HG02943 (cell line): ENCODE results near the gene TSKU.
"Not testable (repeated sequence)": the region's sequence is repeated elsewhere in the genome, so short reads cannot be mapped to it uniquely, and the experiment has no call there.

Experiments
- ATAC-seq: cut with Tn5 transposase; IDR thresholded peaks from one replicate; pipeline ENCODE4 v1.9.1; 2021; ENCODE audit warnings: mild to moderate bottlenecking, low read depth, moderate library complexity; ENCODE audit not compliant: unreplicated experiment

The TSKU gene

DNA sequence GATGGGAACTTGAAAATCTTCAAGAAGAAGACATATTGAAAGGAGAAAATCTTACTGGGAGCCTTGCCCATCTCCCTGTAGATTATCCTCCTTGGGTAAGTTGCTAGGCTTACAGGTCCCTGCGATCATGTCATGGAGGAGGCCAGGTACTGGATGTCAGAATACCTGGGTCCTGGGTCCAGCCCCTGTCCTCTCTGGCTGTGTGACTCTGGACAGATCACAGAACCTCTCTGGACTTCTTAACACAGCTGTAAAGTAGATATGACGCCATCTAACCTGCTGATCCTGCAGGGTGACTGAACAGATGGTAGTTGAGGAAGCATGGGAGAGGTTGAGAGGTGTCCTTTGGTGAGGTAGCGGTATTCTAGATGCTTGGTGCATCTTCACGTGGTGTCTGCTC, 4.1 kb downstream of the TSKU start:
- ATAC-seq: no peak

GRCh38 chr11:76787911-76788596, 4.9 kb downstream of the TSKU start:
- ATAC-seq: no peak

DNA sequence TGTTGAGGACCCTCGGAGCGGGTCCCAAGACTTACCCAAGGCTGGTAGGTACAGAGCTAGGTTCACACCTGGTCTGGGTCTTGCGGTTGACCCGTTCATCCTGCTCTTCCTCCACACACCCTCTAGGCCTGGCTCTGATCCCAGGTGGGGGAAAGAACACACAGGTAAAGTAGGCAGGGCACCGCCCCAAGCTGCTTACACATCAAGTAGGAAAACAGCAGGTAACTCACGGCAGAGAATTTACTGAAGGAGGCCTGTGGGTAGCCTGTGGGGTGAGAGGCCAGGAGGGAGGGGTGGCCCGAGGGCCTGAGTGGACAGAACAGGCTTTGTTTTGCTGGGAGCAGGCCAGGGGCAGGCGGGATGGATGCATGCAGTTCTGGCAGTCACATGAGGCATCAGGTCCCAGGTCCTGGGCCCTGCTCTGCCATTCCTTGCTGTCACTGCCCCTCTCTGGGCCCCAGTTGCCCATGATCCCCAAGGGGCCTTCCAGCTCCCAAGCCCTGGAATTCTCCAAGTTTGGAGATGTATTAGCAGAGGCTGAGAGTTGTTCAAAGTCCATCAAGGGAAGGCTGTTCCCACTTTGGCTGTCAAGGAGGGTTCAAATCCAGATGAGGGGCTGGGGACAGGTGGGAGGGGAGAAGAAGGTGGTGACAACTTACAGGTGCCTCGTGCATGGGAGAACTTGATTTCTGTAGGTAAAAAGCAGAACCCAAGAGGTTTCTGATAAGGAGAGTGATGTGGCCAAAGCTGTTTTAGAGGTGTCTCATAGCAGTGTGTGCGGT, 5.7 kb downstream of the TSKU start:
- no peak for ATAC-seq

DNA sequence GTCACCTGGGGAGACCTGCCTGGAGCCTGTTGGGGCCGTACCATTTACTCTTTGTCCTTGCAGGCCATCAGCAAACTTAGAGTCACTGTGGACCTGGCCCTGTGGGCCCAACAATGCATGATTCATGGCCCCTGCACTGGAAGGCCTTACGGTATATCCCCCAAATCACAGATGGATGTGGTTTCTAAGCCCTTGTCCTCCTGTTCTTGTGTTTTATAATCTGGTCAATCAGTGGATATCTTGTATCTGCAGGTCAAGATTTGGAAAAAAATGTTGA, 6.2 kb downstream of the TSKU start:
- no peak for ATAC-seq

- ATAC-seq: no peak
Measured at GRCh38 chr11:76790251-76790650, 7.1 kb downstream of the TSKU start.

GRCh38 chr11:76791002-76791770, 8.0 kb downstream of the TSKU start:
- ATAC-seq: not testable (repeated sequence)

GRCh38 chr11:76791861-76792260, 8.7 kb downstream of the TSKU start:
- ATAC-seq: no peak

GRCh38 chr11:76792505-76793264, 9.5 kb downstream of the TSKU start:
- no peak for ATAC-seq

DNA sequence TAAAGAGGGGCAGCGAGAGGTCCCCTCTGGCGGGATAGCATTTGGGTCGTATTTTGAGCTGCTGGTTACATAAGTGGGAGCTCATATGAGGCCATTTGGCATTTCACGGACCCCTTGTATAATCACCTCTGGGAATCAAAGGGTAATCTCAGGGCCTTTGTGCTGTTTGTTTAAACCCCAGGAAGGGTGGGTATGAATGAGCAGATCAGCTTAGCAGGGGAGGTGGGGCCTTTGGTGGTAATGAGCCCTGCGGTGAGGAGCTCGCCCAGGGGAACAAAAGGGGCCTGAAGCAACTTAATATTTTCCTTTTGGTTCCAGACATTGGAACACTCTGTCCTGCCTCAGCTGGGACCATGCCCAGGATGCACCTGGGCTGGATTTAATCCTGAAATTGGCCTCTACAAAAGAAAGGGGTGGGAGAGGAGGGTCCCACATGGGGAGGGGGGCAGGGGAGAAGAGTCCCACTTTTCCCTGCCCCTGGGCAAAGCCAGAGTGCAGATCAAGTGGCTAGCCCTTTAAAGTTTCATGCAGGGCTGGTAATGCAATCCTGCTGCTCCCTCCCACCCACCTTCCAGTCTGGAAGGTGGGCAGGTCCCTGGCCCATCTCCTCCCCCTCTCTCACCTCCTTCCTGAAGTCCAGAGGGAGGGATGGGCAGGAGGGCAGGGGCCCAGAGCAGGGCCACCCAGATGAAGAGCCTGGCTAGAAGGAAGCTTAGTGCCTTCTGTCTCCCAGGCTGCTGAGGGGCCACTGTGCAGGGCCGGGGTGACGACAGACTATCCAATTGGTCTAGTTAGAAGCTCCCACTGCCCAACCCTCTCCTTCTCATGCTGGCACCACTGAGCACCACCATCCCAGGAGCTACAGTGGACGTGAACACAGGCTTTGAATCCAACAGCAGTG, 10.5 kb downstream of the TSKU start:
- ATAC-seq: no peak

DNA sequence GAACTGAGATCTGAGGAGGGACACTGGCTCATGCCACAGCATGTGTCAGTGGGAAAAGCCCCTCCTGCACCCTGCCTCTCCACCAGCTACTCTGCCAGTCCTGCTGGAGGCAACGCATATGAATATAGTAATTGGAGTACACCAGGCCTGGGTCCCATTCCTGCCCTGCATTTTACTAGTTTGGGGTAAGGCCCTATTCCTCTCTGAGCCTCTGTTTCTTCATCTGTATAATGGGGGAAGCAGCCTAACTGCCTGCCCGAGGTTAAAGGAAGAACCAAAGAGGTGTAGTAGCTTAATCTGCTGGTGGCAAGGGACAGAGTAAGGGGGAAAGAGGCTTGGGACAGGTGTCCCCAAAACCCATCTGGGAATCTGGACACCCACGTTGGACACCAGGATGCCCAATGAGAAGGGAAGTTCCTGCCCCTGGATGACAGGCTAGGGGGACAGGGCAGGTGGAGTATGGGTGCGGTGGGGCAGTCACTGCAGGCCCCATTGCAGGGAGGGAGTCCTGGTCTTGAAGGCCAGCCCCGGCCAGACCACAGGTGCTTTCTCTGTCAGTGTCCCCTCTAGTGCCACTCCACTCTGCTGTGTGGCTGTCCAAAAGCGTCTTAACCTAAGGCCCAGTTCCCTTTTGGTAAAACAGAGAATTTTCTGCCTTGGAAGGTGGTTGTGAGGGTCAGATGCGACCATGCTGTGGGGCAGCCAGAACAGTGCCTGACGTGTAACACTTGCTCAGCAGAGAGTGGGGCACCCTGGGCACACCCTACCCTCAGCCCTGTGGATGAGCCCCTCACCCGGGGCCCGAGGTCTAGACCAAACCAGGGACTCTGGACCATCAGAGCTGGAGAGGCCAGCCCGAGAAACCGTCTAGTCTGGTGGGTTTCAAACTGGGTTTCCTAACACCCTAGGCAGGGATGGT, 11.5 kb downstream of the TSKU start:
- no peak for ATAC-seq

DNA sequence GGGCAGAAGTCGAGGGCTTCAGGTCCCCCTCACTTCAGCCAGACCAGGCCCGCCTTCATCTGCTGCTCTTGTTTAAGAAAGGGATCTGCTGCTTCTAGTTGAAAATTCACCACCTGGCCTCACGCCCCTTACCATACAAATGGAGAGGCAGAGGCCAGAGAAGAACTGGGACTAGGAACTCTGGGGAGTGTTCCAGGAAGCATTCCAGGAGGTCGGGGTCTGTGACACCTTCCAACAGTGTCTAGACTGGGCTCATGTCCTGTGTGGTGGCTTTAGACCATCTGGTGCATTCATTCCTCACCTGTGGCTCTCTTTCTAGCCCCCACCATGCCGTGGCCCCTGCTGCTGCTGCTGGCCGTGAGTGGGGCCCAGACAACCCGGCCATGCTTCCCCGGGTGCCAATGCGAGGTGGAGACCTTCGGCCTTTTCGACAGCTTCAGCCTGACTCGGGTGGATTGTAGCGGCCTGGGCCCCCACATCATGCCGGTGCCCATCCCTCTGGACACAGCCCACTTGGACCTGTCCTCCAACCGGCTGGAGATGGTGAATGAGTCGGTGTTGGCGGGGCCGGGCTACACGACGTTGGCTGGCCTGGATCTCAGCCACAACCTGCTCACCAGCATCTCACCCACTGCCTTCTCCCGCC, 12.3 kb downstream of the TSKU start:
- ATAC-seq: no peak

DNA sequence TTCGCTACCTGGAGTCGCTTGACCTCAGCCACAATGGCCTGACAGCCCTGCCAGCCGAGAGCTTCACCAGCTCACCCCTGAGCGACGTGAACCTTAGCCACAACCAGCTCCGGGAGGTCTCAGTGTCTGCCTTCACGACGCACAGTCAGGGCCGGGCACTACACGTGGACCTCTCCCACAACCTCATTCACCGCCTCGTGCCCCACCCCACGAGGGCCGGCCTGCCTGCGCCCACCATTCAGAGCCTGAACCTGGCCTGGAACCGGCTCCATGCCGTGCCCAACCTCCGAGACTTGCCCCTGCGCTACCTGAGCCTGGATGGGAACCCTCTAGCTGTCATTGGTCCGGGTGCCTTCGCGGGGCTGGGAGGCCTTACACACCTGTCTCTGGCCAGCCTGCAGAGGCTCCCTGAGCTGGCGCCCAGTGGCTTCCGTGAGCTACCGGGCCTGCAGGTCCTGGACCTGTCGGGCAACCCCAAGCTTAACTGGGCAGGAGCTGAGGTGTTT, 12.8 kb downstream of the TSKU start:
- ATAC-seq: no peak

DNA sequence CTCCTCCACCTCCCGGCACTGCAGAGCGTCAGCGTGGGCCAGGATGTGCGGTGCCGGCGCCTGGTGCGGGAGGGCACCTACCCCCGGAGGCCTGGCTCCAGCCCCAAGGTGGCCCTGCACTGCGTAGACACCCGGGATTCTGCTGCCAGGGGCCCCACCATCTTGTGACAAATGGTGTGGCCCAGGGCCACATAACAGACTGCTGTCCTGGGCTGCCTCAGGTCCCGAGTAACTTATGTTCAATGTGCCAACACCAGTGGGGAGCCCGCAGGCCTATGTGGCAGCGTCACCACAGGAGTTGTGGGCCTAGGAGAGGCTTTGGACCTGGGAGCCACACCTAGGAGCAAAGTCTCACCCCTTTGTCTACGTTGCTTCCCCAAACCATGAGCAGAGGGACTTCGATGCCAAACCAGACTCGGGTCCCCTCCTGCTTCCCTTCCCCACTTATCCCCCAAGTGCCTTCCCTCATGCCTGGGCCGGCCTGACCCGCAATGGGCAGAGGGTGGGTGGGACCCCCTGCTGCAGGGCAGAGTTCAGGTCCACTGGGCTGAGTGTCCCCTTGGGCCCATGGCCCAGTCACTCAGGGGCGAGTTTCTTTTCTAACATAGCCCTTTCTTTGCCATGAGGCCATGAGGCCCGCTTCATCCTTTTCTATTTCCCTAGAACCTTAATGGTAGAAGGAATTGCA, 13.5 kb downstream of the TSKU start:
- ATAC-seq: no peak

GRCh38 chr11:76797341-76798201, 14.4 kb downstream of the TSKU start:
- ATAC-seq: no peak

DNA sequence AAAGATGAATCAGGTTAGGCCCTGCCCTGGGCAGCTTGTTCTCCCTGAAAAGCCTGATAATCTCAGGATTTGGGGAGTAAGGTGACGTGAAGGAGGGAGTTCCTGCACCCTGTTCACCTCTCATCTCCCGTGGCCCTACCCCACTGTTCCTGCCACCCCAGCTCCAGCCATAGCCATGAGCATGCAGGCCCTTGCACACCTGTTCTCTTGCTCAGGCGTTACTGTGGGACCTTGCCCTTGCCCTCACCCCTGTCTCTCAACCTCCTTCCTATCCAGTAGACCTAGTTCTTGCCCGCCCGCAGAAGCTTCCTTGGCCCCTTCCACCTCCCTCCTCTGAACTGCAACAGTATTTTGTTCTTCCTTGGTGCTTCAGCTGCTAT, 15.0 kb downstream of the TSKU start:
- no peak for ATAC-seq

GRCh38 chr11:76798671-76799065, 15.5 kb downstream of the TSKU start:
- no peak for ATAC-seq
